HEK293 (cell line): ENCODE measurements around the gene OPA1.

Source experiments
- CTCF ChIA-PET: fragments of 350-600 bp; formaldehyde crosslinking; extraction: SDS; loops from one replicate; lab custom pipeline; 2021; ENCODE audit warnings: antibody characterized with exemption; lab: Yijun Ruan, JAX
- POLR2A ChIA-PET: fragments of 300-600 bp; formaldehyde crosslinking; extraction: SDS; loops from one replicate; lab custom pipeline; 2020; ENCODE audit warnings: antibody characterized with exemption, inconsistent platforms; lab: Yijun Ruan, JAX
- H3K27ac ChIP-seq: fragments of 200-500 bp; sonication (Bioruptor generic); 2 replicates; pipeline ENCODE4 v1.5.1; 2014; ENCODE audit warnings: low read depth, low read length, control low read depth, inconsistent platforms; ENCODE audit errors: extremely low read depth
- H3K36me3 ChIP-seq, 2 experiments: fragments of 200-500 bp in 1 of 2; sonication (Bioruptor generic) in 1 of 2; 1 replicate in 1 of 2; 2 replicates in 1 of 2; pipeline ENCODE4 v1.5.1; 2014 to 2017; ENCODE audit warnings: inconsistent platforms in 2 of 2, low read length in 2 of 2; ENCODE audit not compliant: control insufficient read depth in 2 of 2, insufficient read depth in 1 of 2
- H3K4me1 ChIP-seq: fragments of 200-500 bp; sonication (Bioruptor generic); 2 replicates; pipeline ENCODE4 v1.5.1; 2014; ENCODE audit warnings: mild to moderate bottlenecking, low read length, inconsistent platforms; ENCODE audit not compliant: control insufficient read depth, insufficient read depth
- H3K4me3 ChIP-seq: 2 replicates; pipeline ENCODE4 v1.5.1; 2011; ENCODE audit warnings: low read depth, mild to moderate bottlenecking, control low read depth, low read length, moderate library complexity
- H3K9me3 ChIP-seq: fragments of 200-500 bp; sonication (Bioruptor generic); 2 replicates; pipeline ENCODE4 v1.5.1; 2014; ENCODE audit warnings: low read depth, low read length, inconsistent platforms; ENCODE audit not compliant: control insufficient read depth, insufficient read depth
- GLI4 ChIP-seq: fragments of 450-650 bp; formaldehyde crosslinking; IDR thresholded peaks from 2 replicates; pipeline ENCODE4 v1.5.1; 2016; ENCODE audit warnings: missing biosample characterization, missing genetic modification characterization
- KLF10 ChIP-seq: fragments of 450-650 bp; IDR thresholded peaks from 2 replicates; pipeline ENCODE4 v1.5.1; 2018; ENCODE audit warnings: missing biosample characterization, mild to moderate bottlenecking, missing genetic modification characterization
- KLF8 ChIP-seq: fragments of 450-650 bp; formaldehyde crosslinking; IDR thresholded peaks from 2 replicates; pipeline ENCODE4 v1.5.1; 2016; ENCODE audit warnings: missing biosample characterization, missing genetic modification characterization
- PATZ1 ChIP-seq: fragments of 450-650 bp; formaldehyde crosslinking; IDR thresholded peaks from 2 replicates; pipeline ENCODE4 v1.5.1; 2016; ENCODE audit warnings: missing biosample characterization, missing genetic modification characterization
- PRDM1 ChIP-seq: fragments of 450-650 bp; formaldehyde crosslinking; IDR thresholded peaks from 2 replicates; pipeline ENCODE4; 2016; ENCODE audit warnings: missing biosample characterization, missing genetic modification characterization
- TCF7L2 ChIP-seq: IDR thresholded peaks from 2 replicates; pipeline ENCODE4 v1.6.1; 2011; ENCODE audit warnings: low read depth, mild to moderate bottlenecking, inconsistent platforms, low read length, moderate library complexity, borderline replicate concordance
- TSHZ1 ChIP-seq: fragments of 450-650 bp; formaldehyde crosslinking; IDR thresholded peaks from 2 replicates; pipeline ENCODE4 v1.5.1; 2016; ENCODE audit warnings: missing biosample characterization, missing genetic modification characterization, borderline replicate concordance
- YY1 ChIP-seq: fragments of 450-650 bp; formaldehyde crosslinking; IDR thresholded peaks from 2 replicates; pipeline ENCODE4 v1.5.1; 2018; ENCODE audit warnings: missing biosample characterization, missing genetic modification characterization
- ZBTB1 ChIP-seq: fragments of 450-650 bp; formaldehyde crosslinking; IDR thresholded peaks from 2 replicates; pipeline ENCODE4 v1.5.1; 2016; ENCODE audit warnings: missing biosample characterization, missing genetic modification characterization
- ZFP41 ChIP-seq: fragments of 450-650 bp; formaldehyde crosslinking; IDR thresholded peaks from 2 replicates; pipeline ENCODE4 v1.5.1; 2016; ENCODE audit warnings: missing biosample characterization, missing genetic modification characterization, borderline replicate concordance
- ZNF184 ChIP-seq: fragments of 450-650 bp; IDR thresholded peaks from 2 replicates; pipeline ENCODE4 v1.5.1; 2018; ENCODE audit warnings: missing biosample characterization, mild to moderate bottlenecking, missing genetic modification characterization
- ZNF214 ChIP-seq: fragments of 450-650 bp; formaldehyde crosslinking; IDR thresholded peaks from 2 replicates; pipeline ENCODE4 v1.5.1; 2017; ENCODE audit warnings: missing biosample characterization, mild to moderate bottlenecking, missing genetic modification characterization, borderline replicate concordance
- ZNF280C ChIP-seq: fragments of 450-650 bp; formaldehyde crosslinking; IDR thresholded peaks from 2 replicates; pipeline ENCODE4 v1.5.1; 2016; ENCODE audit warnings: missing biosample characterization, missing genetic modification characterization
- ZNF302 ChIP-seq: fragments of 450-650 bp; formaldehyde crosslinking; IDR thresholded peaks from 2 replicates; pipeline ENCODE4 v1.5.1; 2016; ENCODE audit warnings: missing biosample characterization, missing genetic modification characterization, low read depth
- ZNF394 ChIP-seq: fragments of 450-650 bp; formaldehyde crosslinking; IDR thresholded peaks from 2 replicates; pipeline ENCODE4 v1.5.1; 2016; ENCODE audit warnings: missing biosample characterization, missing genetic modification characterization, mild to moderate bottlenecking, moderate library complexity, borderline replicate concordance
- ZNF404 ChIP-seq: fragments of 450-650 bp; formaldehyde crosslinking; IDR thresholded peaks from 2 replicates; pipeline ENCODE4 v1.5.1; 2017; ENCODE audit warnings: missing biosample characterization, missing genetic modification characterization
- ZNF501 ChIP-seq: fragments of 450-650 bp; formaldehyde crosslinking; IDR thresholded peaks from 2 replicates; pipeline ENCODE4 v1.5.1; 2016; ENCODE audit warnings: missing biosample characterization, missing genetic modification characterization
- ZNF510 ChIP-seq: fragments of 450-650 bp; formaldehyde crosslinking; IDR thresholded peaks from 2 replicates; pipeline ENCODE4 v1.5.1; 2018; ENCODE audit warnings: mild to moderate bottlenecking, missing genetic modification characterization, missing biosample characterization; ENCODE audit not compliant: insufficient replicate concordance
- ZNF600 ChIP-seq: fragments of 450-650 bp; formaldehyde crosslinking; IDR thresholded peaks from 2 replicates; pipeline ENCODE4 v1.5.1; 2016; ENCODE audit warnings: missing biosample characterization, missing genetic modification characterization
- ZNF610 ChIP-seq: fragments of 450-650 bp; formaldehyde crosslinking; IDR thresholded peaks from 2 replicates; pipeline ENCODE4 v1.5.1; 2016; ENCODE audit warnings: missing biosample characterization, missing genetic modification characterization, borderline replicate concordance
- ZNF768 ChIP-seq: fragments of 450-650 bp; formaldehyde crosslinking; IDR thresholded peaks from 2 replicates; pipeline ENCODE4 v1.5.1; 2018; ENCODE audit warnings: missing biosample characterization, mild to moderate bottlenecking, missing genetic modification characterization
- ZNF785 ChIP-seq: fragments of 450-650 bp; formaldehyde crosslinking; IDR thresholded peaks from 2 replicates; pipeline ENCODE4 v1.5.1; 2016; ENCODE audit warnings: missing biosample characterization, missing genetic modification characterization
- ZNF830 ChIP-seq: fragments of 450-650 bp; IDR thresholded peaks from 2 replicates; pipeline ENCODE4 v1.5.0; 2018; ENCODE audit warnings: missing biosample characterization, missing genetic modification characterization, low read depth, mild to moderate bottlenecking, moderate library complexity
- TF ChIP-seq, protein P1 (sequence below): fragments of 450-650 bp; formaldehyde crosslinking; IDR thresholded peaks from 2 replicates; pipeline ENCODE4 v1.5.1; 2016; ENCODE audit warnings: missing biosample characterization, missing genetic modification characterization
- TF ChIP-seq, protein P2 (sequence below): fragments of 450-650 bp; formaldehyde crosslinking; IDR thresholded peaks from 2 replicates; pipeline ENCODE4 v1.5.1; 2016; ENCODE audit warnings: missing biosample characterization, missing genetic modification characterization, low read depth

The OPA1 gene

DNA sequence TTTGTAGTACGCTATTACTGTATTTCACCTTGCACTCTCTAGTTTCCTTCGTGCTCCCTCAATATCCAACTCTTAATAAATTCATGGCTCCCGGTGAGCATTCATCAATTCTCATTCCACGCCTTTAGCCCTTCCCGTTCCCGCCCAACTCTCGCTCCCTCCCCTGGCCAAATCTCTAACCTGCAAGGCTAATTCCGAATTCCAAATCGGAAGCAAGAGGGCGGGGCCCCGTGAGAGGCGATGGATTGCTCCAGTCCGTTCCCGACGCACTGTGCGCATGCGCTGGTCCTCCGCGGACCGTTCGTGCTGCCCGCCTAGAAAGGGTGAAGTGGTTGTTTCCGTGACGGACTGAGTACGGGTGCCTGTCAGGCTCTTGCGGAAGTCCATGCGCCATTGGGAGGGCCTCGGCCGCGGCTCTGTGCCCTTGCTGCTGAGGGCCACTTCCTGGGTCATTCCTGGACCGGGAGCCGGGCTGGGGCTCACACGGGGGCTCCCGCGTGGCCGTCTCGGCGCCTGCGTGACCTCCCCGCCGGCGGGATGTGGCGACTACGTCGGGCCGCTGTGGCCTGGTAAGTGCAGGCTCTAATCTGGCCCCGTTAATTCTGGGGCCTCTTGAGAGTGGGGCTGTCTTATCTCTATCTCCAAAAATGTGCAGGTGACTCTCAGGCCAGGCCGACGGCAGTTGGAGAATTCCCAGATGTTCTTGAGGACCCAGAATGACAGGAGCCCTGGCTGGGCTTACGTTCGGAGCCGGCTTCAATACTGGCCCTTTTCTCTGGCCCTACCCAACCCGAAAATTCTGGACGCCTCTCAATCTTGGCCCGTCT, at the start of gene OPA1:
TSS of gene OPA1 (plus strand) at position 368 of the 827 bp plus-strand sequence. CDS start at position 538, 170 bp downstream.
- Histone ChIP-seq H3K4me3 (peak within 1 kb of the TSS; percentile 70), H3K9me3 (no peaks in the 10 kb centered on the region), H3K27ac (peak within 1 kb of the TSS; percentile 42; the same call in 1 of the 2 replicates), H3K36me3 (peaks cover 0 to 12% of the 10 kb centered on the region in 2 experiments; a peak in 1 of 3 replicates), H3K4me1 (0 out of 2 replicates have a peak, but pooled peaks cover 2% of the 10 kb centered on the region)
- ChIA-PET POLR2A (no interaction called here), CTCF (interaction anchor here (0.6 kb wide), 1 partner anchor 74 kb away, joined by 4 read pairs; no protein-coding TSS in a partner anchor)
- TF ChIP-seq ZNF184 (tag by site-specific recombination) (no peak), ZFP41 (tag by site-specific recombination) (no peak), PRDM1 (tag by site-specific recombination) (peak; percentile 77), ZNF600 (tag by site-specific recombination) (peak; percentile 91), ZNF394 (tag by site-specific recombination) (peak; percentile 36; the same call in 1 of the 2 replicates), ZNF404 (no peak), KLF8 (0 out of 2 replicates have a peak, but pooled peaks have one; percentile 7), KLF10 (tag by site-specific recombination) (no peak), YY1 (peak; percentile 86), ZNF610 (tag by site-specific recombination) (peak; percentile 62; the same call in 1 of the 2 replicates), ZNF302 (no peak), GLI4 (tag by site-specific recombination) (no peak; the same call in 1 of the 2 replicates), ZNF510 (tag by site-specific recombination) (no peak), TSHZ1 (tag by site-specific recombination) (0 out of 2 replicates have a peak, but pooled peaks have one; percentile 18), ZBTB1 (no peak), TCF7L2 (no peak), ZNF501 (tag by site-specific recombination) (peak; percentile 77; the same call in 1 of the 2 replicates), ZNF214 (tag by site-specific recombination) (no peak), PATZ1 (no peak; the same call in 1 of the 2 replicates), ZNF768 (tag by site-specific recombination) (no peak), ZNF830 (tag by site-specific recombination) (no peak), ZNF785 (tag by site-specific recombination) (no peak), ZNF280C (tag by site-specific recombination) (no peak)
- TF ChIP-seq, protein P1, sequence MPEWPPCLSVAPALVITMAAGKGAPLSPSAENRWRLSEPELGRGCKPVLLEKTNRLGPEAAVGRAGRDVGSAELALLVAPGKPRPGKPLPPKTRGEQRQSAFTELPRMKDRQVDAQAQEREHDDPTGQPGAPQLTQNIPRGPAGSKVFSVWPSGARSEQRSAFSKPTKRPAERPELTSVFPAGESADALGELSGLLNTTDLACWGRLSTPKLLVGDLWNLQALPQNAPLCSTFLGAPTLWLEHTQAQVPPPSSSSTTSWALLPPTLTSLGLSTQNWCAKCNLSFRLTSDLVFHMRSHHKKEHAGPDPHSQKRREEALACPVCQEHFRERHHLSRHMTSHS (tag by site-specific recombination), result no peak; the same call in 1 of the 2 replicates
- TF ChIP-seq, protein P2, sequence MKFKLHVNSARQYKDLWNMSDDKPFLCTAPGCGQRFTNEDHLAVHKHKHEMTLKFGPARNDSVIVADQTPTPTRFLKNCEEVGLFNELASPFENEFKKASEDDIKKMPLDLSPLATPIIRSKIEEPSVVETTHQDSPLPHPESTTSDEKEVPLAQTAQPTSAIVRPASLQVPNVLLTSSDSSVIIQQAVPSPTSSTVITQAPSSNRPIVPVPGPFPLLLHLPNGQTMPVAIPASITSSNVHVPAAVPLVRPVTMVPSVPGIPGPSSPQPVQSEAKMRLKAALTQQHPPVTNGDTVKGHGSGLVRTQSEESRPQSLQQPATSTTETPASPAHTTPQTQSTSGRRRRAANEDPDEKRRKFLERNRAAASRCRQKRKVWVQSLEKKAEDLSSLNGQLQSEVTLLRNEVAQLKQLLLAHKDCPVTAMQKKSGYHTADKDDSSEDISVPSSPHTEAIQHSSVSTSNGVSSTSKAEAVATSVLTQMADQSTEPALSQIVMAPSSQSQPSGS (tag by site-specific recombination), result no peak
